Activated T-helper 17 cell treated with anti-CD3 and anti-CD28 coated beads, Interleukin-2, amount 50 U/mL, for 72 hours (primary cell): ENCODE measurements around the gene RAB13. TPM values are rescaled to one million over a fixed set of nuclear protein-coding genes. Genes with fewer than 3 reads are reported as not detected.
"Not testable (repeated sequence)": the region's sequence is repeated elsewhere in the genome, so short reads cannot be mapped to it uniquely, and the experiment has no call there.

Experiments
- ATAC-seq: fragments of 150-1000 bp; cut with Tn5 transposase; replicated peaks from 2 replicates; pipeline ENCODE4 v1.10.0; 2021; ENCODE audit warnings: mild to moderate bottlenecking, moderate library complexity
- H3K27ac Mint-ChIP-seq: one replicate; pipeline ENCODE4 v1.8.0; 2022; ENCODE audit warnings: mixed read lengths
- H3K27me3 Mint-ChIP-seq: one replicate; pipeline ENCODE4 v1.8.0; 2022; ENCODE audit warnings: mixed read lengths
- H3K36me3 Mint-ChIP-seq: one replicate; pipeline ENCODE4 v1.8.0; 2022; ENCODE audit warnings: low read depth, mild to moderate bottlenecking, mixed read lengths
- H3K4me1 Mint-ChIP-seq: one replicate; pipeline ENCODE4 v1.8.0; 2022; ENCODE audit warnings: mixed read lengths
- H3K4me3 Mint-ChIP-seq: one replicate; pipeline ENCODE4 v1.8.0; 2022; ENCODE audit warnings: mild to moderate bottlenecking, mixed read lengths
- H3K9me3 Mint-ChIP-seq: one replicate; pipeline ENCODE4 v1.8.0; 2022; ENCODE audit warnings: mixed read lengths
- total RNA-seq, 2 donors: library from RNA; stranded (reverse); gene quantifications; one replicate each; pipeline ENCODE4 v1.2.3, GENCODE V29; 2022

The RAB13 gene
- total RNA-seq, result under 1 TPM; 0.66 to 0.91 TPM

GRCh38 chr1:153985941-153986761 lies at the start of gene RAB13:
RAB13 (minus strand) TSS chr1:153986339; CDS start chr1:153986236, 103 bp downstream.
- peak within 1 kb of the TSS; percentile 65 for H3K4me3 Mint-ChIP-seq
- H3K4me1 Mint-ChIP-seq, result peaks cover 6% of the 10 kb centered on the region
- peak within 1 kb of the TSS; percentile 61 for H3K27ac Mint-ChIP-seq
- H3K36me3 Mint-ChIP-seq, result peaks cover 8% of the 10 kb centered on the region
- H3K27me3 Mint-ChIP-seq, result no peaks in the 10 kb centered on the region
- H3K9me3 Mint-ChIP-seq, result no peaks in the 10 kb centered on the region
- ATAC-seq, result no peak

GRCh38 chr1:154033697-154034096 lies 47.6 kb upstream of the RAB13 start:
- not testable (repeated sequence) for H3K9me3 Mint-ChIP-seq, H3K4me1 Mint-ChIP-seq, ATAC-seq, H3K27ac Mint-ChIP-seq, H3K27me3 Mint-ChIP-seq, H3K4me3 Mint-ChIP-seq, H3K36me3 Mint-ChIP-seq

- Mint-ChIP-seq H3K9me3 (no peaks in the 10 kb centered on the region), H3K4me1 (no peaks in the 10 kb centered on the region), H3K27ac (no peak overlapping the region), H3K4me3 (no peak overlapping the region), H3K36me3 (no peaks in the 10 kb centered on the region), H3K27me3 (no peaks in the 10 kb centered on the region)
- no peak for ATAC-seq
Observed at GRCh38 chr1:154019940-154020339, 33.8 kb upstream of the RAB13 start.

GRCh38 chr1:154019269-154019668 lies 33.1 kb upstream of the RAB13 start:
- no peaks in the 10 kb centered on the region for H3K4me1 Mint-ChIP-seq
- no peaks in the 10 kb centered on the region for H3K9me3 Mint-ChIP-seq
- ATAC-seq, result no peak
- H3K27ac Mint-ChIP-seq, result no peak overlapping the region
- H3K27me3 Mint-ChIP-seq, result no peaks in the 10 kb centered on the region
- H3K4me3 Mint-ChIP-seq, result no peak overlapping the region
- H3K36me3 Mint-ChIP-seq, result no peaks in the 10 kb centered on the region

GRCh38 chr1:154014154-154014907 lies 28.2 kb upstream of the RAB13 start:
- Mint-ChIP-seq H3K27ac (no peak overlapping the region), H3K4me3 (no peak overlapping the region), H3K4me1 (no peaks in the 10 kb centered on the region), H3K36me3 (no peaks in the 10 kb centered on the region), H3K9me3 (no peaks in the 10 kb centered on the region), H3K27me3 (no peaks in the 10 kb centered on the region)
- ATAC-seq, result peak; percentile 73

- H3K9me3 Mint-ChIP-seq, H3K36me3 Mint-ChIP-seq, H3K27me3 Mint-ChIP-seq, H3K27ac Mint-ChIP-seq, H3K4me1 Mint-ChIP-seq, H3K4me3 Mint-ChIP-seq, ATAC-seq: not testable (repeated sequence)
Observed at GRCh38 chr1:154012543-154012942, 26.4 kb upstream of the RAB13 start.

GRCh38 chr1:154012129-154012528 lies 26.0 kb upstream of the RAB13 start:
- Mint-ChIP-seq H3K27me3 (no peaks in the 10 kb centered on the region), H3K36me3 (no peaks in the 10 kb centered on the region), H3K27ac (no peak overlapping the region), H3K9me3 (no peaks in the 10 kb centered on the region), H3K4me1 (no peaks in the 10 kb centered on the region), H3K4me3 (no peak overlapping the region)
- no peak for ATAC-seq

- Mint-ChIP-seq H3K4me3 (no peak overlapping the region), H3K27ac (no peak overlapping the region), H3K27me3 (no peaks in the 10 kb centered on the region), H3K4me1 (no peaks in the 10 kb centered on the region), H3K9me3 (no peaks in the 10 kb centered on the region), H3K36me3 (no peaks in the 10 kb centered on the region)
- no peak for ATAC-seq
Observed at GRCh38 chr1:154006136-154006535, 20.0 kb upstream of the RAB13 start.

- H3K4me3 Mint-ChIP-seq, result no peak overlapping the region
- no peaks in the 10 kb centered on the region for H3K27me3 Mint-ChIP-seq
- no peaks in the 10 kb centered on the region for H3K9me3 Mint-ChIP-seq
- no peaks in the 10 kb centered on the region for H3K4me1 Mint-ChIP-seq
- peaks cover 6% of the 10 kb centered on the region for H3K36me3 Mint-ChIP-seq
- H3K27ac Mint-ChIP-seq, result no peak overlapping the region
- ATAC-seq, result no peak
Observed at GRCh38 chr1:154000420-154000819, 14.3 kb upstream of the RAB13 start.

GRCh38 chr1:153996882-153997281 lies 10.7 kb upstream of the RAB13 start:
- not testable (repeated sequence) for ATAC-seq

GRCh38 chr1:153995640-153996039 lies 9.5 kb upstream of the RAB13 start:
- no peaks in the 10 kb centered on the region for H3K27me3 Mint-ChIP-seq
- ATAC-seq, result no peak
- H3K4me1 Mint-ChIP-seq, result peaks cover 14% of the 10 kb centered on the region
- H3K27ac Mint-ChIP-seq, result peak overlapping the region; percentile 75
- H3K9me3 Mint-ChIP-seq, result no peaks in the 10 kb centered on the region
- H3K4me3 Mint-ChIP-seq, result no peak overlapping the region
- H3K36me3 Mint-ChIP-seq, result peaks cover 54% of the 10 kb centered on the region

More at GRCh38 chr1:153996882-153997281, 10.7 kb upstream of the RAB13 start:
- H3K9me3 Mint-ChIP-seq, H3K27ac Mint-ChIP-seq, H3K27me3 Mint-ChIP-seq, H3K4me3 Mint-ChIP-seq, H3K4me1 Mint-ChIP-seq: not testable (repeated sequence)
- H3K36me3 Mint-ChIP-seq, result peaks cover 41% of the 10 kb centered on the region

- H3K36me3 Mint-ChIP-seq, result peaks cover 57% of the 10 kb centered on the region
- H3K4me3 Mint-ChIP-seq, result no peak overlapping the region
- peak overlapping the region; percentile 75 for H3K27ac Mint-ChIP-seq
- no peaks in the 10 kb centered on the region for H3K27me3 Mint-ChIP-seq
- ATAC-seq, result no peak
- H3K4me1 Mint-ChIP-seq, result peaks cover 18% of the 10 kb centered on the region
- no peaks in the 10 kb centered on the region for H3K9me3 Mint-ChIP-seq
Observed at GRCh38 chr1:153995202-153995601, 9.1 kb upstream of the RAB13 start.

- Mint-ChIP-seq H3K27me3 (no peaks in the 10 kb centered on the region), H3K9me3 (no peaks in the 10 kb centered on the region), H3K36me3 (peaks cover 57% of the 10 kb centered on the region)
Observed at GRCh38 chr1:153991806-153992205, 5.7 kb upstream of the RAB13 start.

GRCh38 chr1:153991151-153991630 lies 5.1 kb upstream of the RAB13 start:
- peaks cover 19% of the 10 kb centered on the region for H3K4me1 Mint-ChIP-seq
- no peaks in the 10 kb centered on the region for H3K9me3 Mint-ChIP-seq
- no peak for ATAC-seq
- H3K4me3 Mint-ChIP-seq, result peak overlapping the region; percentile 88
- peaks cover 57% of the 10 kb centered on the region for H3K36me3 Mint-ChIP-seq
- H3K27me3 Mint-ChIP-seq, result no peaks in the 10 kb centered on the region
- peak overlapping the region; percentile 94 for H3K27ac Mint-ChIP-seq

More at GRCh38 chr1:153991806-153992205, 5.7 kb upstream of the RAB13 start:
- peak overlapping the region; percentile 94 for H3K27ac Mint-ChIP-seq
- H3K4me3 Mint-ChIP-seq, result peak overlapping the region; percentile 88
- peaks cover 19% of the 10 kb centered on the region for H3K4me1 Mint-ChIP-seq
- no peak for ATAC-seq
